Mesendoderm (in vitro differentiated cells): ENCODE data around the gene GADD45B.
A peak's percentile ranks its signal among the peaks of the same experiment; 100 is the strongest.

Experiments used
- DNase-seq: peaks from one replicate; pipeline ENCODE4 v3.0.0; 2013
- H2AK5ac ChIP-seq: 2 replicates; pipeline ENCODE4 v1.6.1; 2013; ENCODE audit warnings: low read length, inconsistent platforms
- H2BK120ac ChIP-seq: 2 replicates; pipeline ENCODE4 v1.6.1; 2013; ENCODE audit warnings: low read depth, mild to moderate bottlenecking, low read length, moderate library complexity, mixed read lengths
- H2BK15ac ChIP-seq: replicated peaks from 2 replicates; pipeline ENCODE4 v1.6.1; 2013; ENCODE audit warnings: low read depth, mild to moderate bottlenecking, moderate library complexity
- H2BK5ac ChIP-seq: 2 replicates; pipeline ENCODE4 v1.6.1; 2013; ENCODE audit warnings: low read length, inconsistent platforms
- H3K18ac ChIP-seq: 2 replicates; pipeline ENCODE4 v1.6.1; 2013; ENCODE audit warnings: mild to moderate bottlenecking, low read length, mixed read lengths
- H3K23ac ChIP-seq: one replicate; pipeline ENCODE4 v1.6.1; 2013; ENCODE audit warnings: low read length
- H3K27ac ChIP-seq: 2 replicates; pipeline ENCODE4 v1.5.1; 2013; ENCODE audit warnings: low read depth, mild to moderate bottlenecking, inconsistent platforms, low read length, moderate library complexity
- H3K27me3 ChIP-seq: 2 replicates; pipeline ENCODE4 v1.6.1; 2013; ENCODE audit warnings: low read length, control low read depth, mild to moderate bottlenecking, inconsistent platforms; ENCODE audit not compliant: insufficient read depth, poor library complexity
- H3K36me3 ChIP-seq: 2 replicates; pipeline ENCODE4 v1.6.1; 2013; ENCODE audit warnings: low read length, inconsistent platforms; ENCODE audit not compliant: control insufficient read depth, insufficient read depth
- H3K4ac ChIP-seq: one replicate; pipeline ENCODE4 v1.6.1; 2013; ENCODE audit warnings: low read depth, mild to moderate bottlenecking, low read length, moderate library complexity
- H3K4me1 ChIP-seq: 2 replicates; pipeline ENCODE4 v1.6.1; 2013; ENCODE audit warnings: low read depth, low read length, inconsistent platforms; ENCODE audit not compliant: control insufficient read depth
- H3K4me2 ChIP-seq: 2 replicates; pipeline ENCODE4 v1.6.1; 2013; ENCODE audit warnings: low read length
- H3K4me3 ChIP-seq: 2 replicates; pipeline ENCODE4 v1.5.1; 2013; ENCODE audit warnings: mild to moderate bottlenecking, low read length
- H3K56ac ChIP-seq: one replicate; pipeline ENCODE4 v1.6.1; 2013; ENCODE audit warnings: low read length
- H3K79me1 ChIP-seq: 2 replicates; pipeline ENCODE4 v1.6.1; 2013; ENCODE audit warnings: low read length, inconsistent platforms
- H3K79me2 ChIP-seq: 2 replicates; pipeline ENCODE4 v1.6.1; 2013; ENCODE audit warnings: mild to moderate bottlenecking, low read length; ENCODE audit not compliant: control insufficient read depth, insufficient read depth
- H3K9ac ChIP-seq: 2 replicates; pipeline ENCODE4 v1.6.1; 2013; ENCODE audit warnings: low read length, inconsistent platforms
- H4K5ac ChIP-seq: one replicate; pipeline ENCODE4 v1.6.1; 2013; ENCODE audit warnings: low read length
- H4K8ac ChIP-seq: one replicate; pipeline ENCODE4 v1.6.1; 2013; ENCODE audit warnings: low read depth, mild to moderate bottlenecking, control low read depth, low read length, moderate library complexity
- WGBS: extraction: QIAGEN DNeasy Blood & Tissue Kit; methylation state at CpG from one replicate; pipeline ENCODE4 v1.1.7; 2013; ENCODE audit warnings: low lambda C conversion rate, missing lambda C conversion rate; ENCODE audit not compliant: insufficient coverage; ENCODE audit errors: extremely low coverage; 5-methylcytosine and 5-hydroxymethylcytosine counted together

GADD45B gene

GRCh38 chr19:2479556-2480194 is 3.7 kb downstream of the GADD45B start:
- Histone ChIP-seq H3K4me1 (no peaks in the 10 kb centered on the region), H3K4me2 (peak overlapping the region; percentile 99), H3K23ac (no peak overlapping the region), H3K4ac (peak overlapping the region; percentile 72), H3K9ac (peak overlapping the region; percentile 99), H3K27ac (peak overlapping the region; percentile 18), H3K36me3 (no peaks in the 10 kb centered on the region), H4K8ac (no peak overlapping the region), H4K5ac (no peak overlapping the region), H3K79me2 (peaks cover 26% of the 10 kb centered on the region), H3K18ac (peak overlapping the region; percentile 89), H2AK5ac (no peak overlapping the region), H2BK120ac (peak overlapping the region; percentile 32), H2BK5ac (no peak overlapping the region), H3K56ac (peak overlapping the region; percentile 92), H2BK15ac (no peak overlapping the region), H3K27me3 (no peaks in the 10 kb centered on the region), H3K79me1 (no peaks in the 10 kb centered on the region), H3K4me3 (peak overlapping the region; percentile 65)
- no CpG with 5 or more reads among the region's 20 CpGs for WGBS
- no peak for DNase-seq

GRCh38 chr19:2481466-2481865 is 5.5 kb downstream of the GADD45B start:
- no CpG with 5 or more reads among the region's 16 CpGs for WGBS

GRCh38 chr19:2482354-2483038 is 6.6 kb downstream of the GADD45B start:
- Histone ChIP-seq H3K36me3 (no peaks in the 10 kb centered on the region), H2AK5ac (no peak overlapping the region), H3K4me3 (no peak overlapping the region), H2BK15ac (no peak overlapping the region), H3K79me2 (peaks cover 10% of the 10 kb centered on the region), H3K4me1 (no peaks in the 10 kb centered on the region), H4K5ac (no peak overlapping the region), H3K27me3 (no peaks in the 10 kb centered on the region), H3K56ac (no peak overlapping the region), H2BK5ac (no peak overlapping the region), H3K4me2 (no peak overlapping the region), H3K18ac (no peak overlapping the region), H3K27ac (no peak overlapping the region), H3K23ac (no peak overlapping the region), H3K9ac (no peak overlapping the region), H2BK120ac (no peak overlapping the region), H3K4ac (no peak overlapping the region), H4K8ac (no peak overlapping the region), H3K79me1 (no peaks in the 10 kb centered on the region)
- WGBS: no CpG with 5 or more reads among the region's 12 CpGs
- DNase-seq: no peak

More at GRCh38 chr19:2481466-2481865, 5.5 kb downstream of the GADD45B start:
- H2AK5ac ChIP-seq: no peak overlapping the region
- no peak overlapping the region for H3K4ac ChIP-seq
- H4K5ac ChIP-seq: no peak overlapping the region
- no peak overlapping the region for H3K18ac ChIP-seq
- H3K56ac ChIP-seq: no peak overlapping the region
- no peak overlapping the region for H3K4me2 ChIP-seq
- peaks cover 20% of the 10 kb centered on the region for H3K79me2 ChIP-seq
- no peak overlapping the region for H2BK120ac ChIP-seq
- H3K36me3 ChIP-seq: no peaks in the 10 kb centered on the region
- no peak overlapping the region for H4K8ac ChIP-seq
- H3K9ac ChIP-seq: no peak overlapping the region
- no peak overlapping the region for H3K4me3 ChIP-seq
- H3K23ac ChIP-seq: no peak overlapping the region
- DNase-seq: no peak
- H3K79me1 ChIP-seq: no peaks in the 10 kb centered on the region
- H3K4me1 ChIP-seq: no peaks in the 10 kb centered on the region
- H3K27me3 ChIP-seq: no peaks in the 10 kb centered on the region
- H2BK5ac ChIP-seq: no peak overlapping the region
- H3K27ac ChIP-seq: no peak overlapping the region
- H2BK15ac ChIP-seq: no peak overlapping the region

GRCh38 chr19:2483084-2483483 is 7.2 kb downstream of the GADD45B start:
- Histone ChIP-seq H4K8ac (no peak overlapping the region), H2BK120ac (no peak overlapping the region), H3K36me3 (no peaks in the 10 kb centered on the region), H2BK5ac (no peak overlapping the region), H3K79me1 (no peaks in the 10 kb centered on the region), H3K23ac (no peak overlapping the region), H3K4me2 (no peak overlapping the region), H3K79me2 (peaks cover 4% of the 10 kb centered on the region), H2AK5ac (no peak overlapping the region), H3K27ac (no peak overlapping the region), H3K4me3 (no peak overlapping the region), H3K27me3 (no peaks in the 10 kb centered on the region), H3K4me1 (no peaks in the 10 kb centered on the region), H3K56ac (no peak overlapping the region), H4K5ac (no peak overlapping the region), H3K9ac (no peak overlapping the region), H3K18ac (no peak overlapping the region), H3K4ac (no peak overlapping the region), H2BK15ac (no peak overlapping the region)
- no CpG with 5 or more reads among the region's 6 CpGs for WGBS
- DNase-seq: no peak

GRCh38 chr19:2483484-2484151 is 7.7 kb downstream of the GADD45B start:
- no peak overlapping the region for H4K8ac ChIP-seq
- no peak overlapping the region for H3K18ac ChIP-seq
- H3K4me3 ChIP-seq: no peak overlapping the region
- H3K27ac ChIP-seq: no peak overlapping the region
- H3K56ac ChIP-seq: no peak overlapping the region
- H3K4me1 ChIP-seq: peaks cover 1% of the 10 kb centered on the region
- H4K5ac ChIP-seq: no peak overlapping the region
- H3K4ac ChIP-seq: no peak overlapping the region
- H2BK5ac ChIP-seq: no peak overlapping the region
- no peak overlapping the region for H3K4me2 ChIP-seq
- H2BK120ac ChIP-seq: no peak overlapping the region
- H3K36me3 ChIP-seq: no peaks in the 10 kb centered on the region
- no peak overlapping the region for H3K9ac ChIP-seq
- H3K79me1 ChIP-seq: no peaks in the 10 kb centered on the region
- DNase-seq: no peak
- no peak overlapping the region for H2BK15ac ChIP-seq
- no peak overlapping the region for H2AK5ac ChIP-seq
- H3K27me3 ChIP-seq: no peaks in the 10 kb centered on the region
- no peaks in the 10 kb centered on the region for H3K79me2 ChIP-seq
- H3K23ac ChIP-seq: no peak overlapping the region
- no CpG with 5 or more reads among the region's 4 CpGs for WGBS
